K562 (cell line): Measurements from ENCODE around the gene RABL6. TPM values are rescaled to one million over a fixed set of nuclear protein-coding genes. Genes with fewer than 3 reads are reported as not detected.

Experiments used
- ATAC-seq: fragments of 200-7000 bp; cut with Tn5 transposase; 3 replicates; pipeline ENCODE4 v1.9.1; 2020; ENCODE audit warnings: moderate library complexity
- BruUV-seq: library from RNA; stranded (reverse); fragments of 400-500 nt; replicated peaks from 2 replicates; lab custom pipeline; 2021; lab: Mats Ljungman, UMichigan
- CTCF ChIA-PET: fragments of 300-600 bp; formaldehyde crosslinking; extraction: SDS; loops from one replicate; lab custom pipeline; 2021; ENCODE audit warnings: low intra/inter-chr PET ratio; lab: Yijun Ruan, JAX
- POLR2A ChIA-PET: fragments of 300-600, 350-650 bp; sonication (Branson Sonifier 250); formaldehyde crosslinking; extraction: SDS; loops from one replicate; lab custom pipeline; 2021; ENCODE audit warnings: antibody characterized with exemption, inconsistent platforms; lab: Yijun Ruan, JAX
- DNase-seq, 4 experiments: peaks; one replicate each; pipeline versions ENCODE4 v3.0.0 to v3.0.0-alpha.2; 2011 to 2018; ENCODE audit warnings: low spot score in 3 of 4, mixed read lengths in 3 of 4; ENCODE audit errors: extremely low read depth in 1 of 4
- FAIRE-seq: peaks from 2 replicates; lab custom pipeline; 2011; peaks lifted over from hg19 to GRCh38; lab: Jason Lieb, UNC
- H2AFZ ChIP-seq: 2 replicates; pipeline ENCODE4 v1.6.0; 2011; ENCODE audit warnings: low read depth, low read length, control low read depth, inconsistent platforms
- H3K27ac ChIP-seq: fragments of 200-600 bp; 3 replicates; pipeline ENCODE4 v1.8.0; 2011; ENCODE audit warnings: low read depth, mild to moderate bottlenecking, control low read depth, inconsistent platforms, low read length, moderate library complexity, mixed read lengths; ENCODE audit errors: extremely low read depth
- H3K27me3 ChIP-seq, 2 experiments: fragments of 300-600 bp in 1 of 2; 2 replicates in 1 of 2; 3 replicates in 1 of 2; pipeline versions ENCODE4 v1.6.0 to v1.8.0; 2011; ENCODE audit warnings: inconsistent platforms in 2 of 2, low read length in 2 of 2, mild to moderate bottlenecking in 1 of 2, mixed read lengths in 1 of 2, moderate library complexity in 1 of 2; ENCODE audit not compliant: control insufficient read depth in 2 of 2, insufficient read depth in 2 of 2
- H3K36me3 ChIP-seq: fragments of 300-600 bp; 3 replicates; pipeline ENCODE4 v1.8.0; 2011; ENCODE audit warnings: mild to moderate bottlenecking, low read length, inconsistent platforms; ENCODE audit not compliant: control insufficient read depth, insufficient read depth
- H3K4me1 ChIP-seq, 2 experiments: fragments of 200-600 bp in 1 of 2; replicated peaks in 1 of 2; 2 replicates in 1 of 2; 3 replicates in 1 of 2; pipeline versions ENCODE4 v1.5.1 to v1.8.0; 2011; ENCODE audit warnings: inconsistent platforms in 2 of 2, low read length in 2 of 2, mild to moderate bottlenecking in 1 of 2, mixed read lengths in 1 of 2, moderate library complexity in 1 of 2; ENCODE audit not compliant: control insufficient read depth in 2 of 2, insufficient read depth in 2 of 2
- H3K4me2 ChIP-seq: 2 replicates; pipeline ENCODE4 v1.6.1; 2011; ENCODE audit warnings: low read length, control low read depth, inconsistent platforms, mixed read lengths; ENCODE audit not compliant: insufficient read depth
- H3K4me3 ChIP-seq: fragments of 200-600 bp; sonication (generic), shearing (Covaris generic); 2 replicates; pipeline ENCODE4 v1.5.1; 2016; ENCODE audit warnings: control low read depth, inconsistent platforms
- H3K79me2 ChIP-seq: fragments of 200-600 bp; 3 replicates; pipeline ENCODE4 v1.8.0; 2011; ENCODE audit warnings: low read length, inconsistent platforms; ENCODE audit not compliant: control insufficient read depth, insufficient read depth
- H3K9ac ChIP-seq, 2 experiments: 2 replicates each; pipeline versions ENCODE4 v1.6.0 to v1.6.1; 2011; ENCODE audit warnings: low read depth in 2 of 2, low read length in 2 of 2, control low read depth in 1 of 2, inconsistent platforms in 1 of 2, mild to moderate bottlenecking in 1 of 2, mixed read lengths in 1 of 2; ENCODE audit not compliant: insufficient read depth in 1 of 2
- H3K9me1 ChIP-seq: one replicate; pipeline ENCODE4 v1.6.0; 2011; ENCODE audit warnings: inconsistent platforms, mild to moderate bottlenecking, low read length, moderate library complexity; ENCODE audit not compliant: control insufficient read depth, insufficient read depth
- H3K9me3 ChIP-seq: replicated peaks from 2 replicates; pipeline ENCODE4 v1.5.1; 2011; ENCODE audit warnings: low read depth, low read length, inconsistent platforms; ENCODE audit not compliant: control insufficient read depth, insufficient read depth
- H4K20me1 ChIP-seq: replicated peaks from 2 replicates; pipeline ENCODE4 v1.6.1; 2011; ENCODE audit warnings: low read length, inconsistent platforms, mixed read lengths; ENCODE audit not compliant: control insufficient read depth, insufficient read depth
- ESRRA ChIP-seq: fragments of 450-650 bp; IDR thresholded peaks from 2 replicates; pipeline ENCODE4 v1.6.1; 2014; ENCODE audit warnings: low read depth, mild to moderate bottlenecking, moderate library complexity, borderline replicate concordance
- GABPB1 ChIP-seq: sonication (generic); formaldehyde crosslinking; IDR thresholded peaks from 2 replicates; pipeline ENCODE4 v1.8.0; 2022; ENCODE audit warnings: mild to moderate bottlenecking, missing genetic modification reagents
- HIVEP1 ChIP-seq: fragments of 250-450 bp; sonication (Bioruptor Pico); IDR thresholded peaks from 2 replicates; pipeline ENCODE4 v1.4.0; 2020; ENCODE audit warnings: mild to moderate bottlenecking
- KLF13 ChIP-seq: fragments of 450-650 bp; IDR thresholded peaks from 2 replicates; pipeline ENCODE4 v1.6.1; 2016; ENCODE audit warnings: missing genetic modification characterization, low read depth, mild to moderate bottlenecking, missing compliant biosample characterization, moderate library complexity, borderline replicate concordance
- NONO ChIP-seq, 2 experiments: fragments of 200-400 bp in 1 of 2; fragments of 450-650 bp in 1 of 2; formaldehyde crosslinking in 1 of 2; IDR thresholded peaks; 2 replicates each; pipeline ENCODE4 v1.6.1; 2017; ENCODE audit warnings: low read depth in 2 of 2, mild to moderate bottlenecking in 2 of 2, moderate library complexity in 2 of 2, low read length in 1 of 2
- NR2F6 ChIP-seq: fragments of 450-650 bp; formaldehyde crosslinking; IDR thresholded peaks from 2 replicates; pipeline ENCODE4 v1.4.0; 2020; ENCODE audit warnings: mild to moderate bottlenecking
- POLR2B ChIP-seq: fragments of 450-650 bp; IDR thresholded peaks from 2 replicates; pipeline ENCODE4 v1.6.1; 2018; ENCODE audit warnings: low read depth; ENCODE audit not compliant: partially characterized antibody
- RBFOX2 ChIP-seq: fragments of 200-400 bp; formaldehyde crosslinking; IDR thresholded peaks from 2 replicates; pipeline ENCODE4 v1.6.1; 2017; ENCODE audit warnings: low read depth, mild to moderate bottlenecking, low read length, moderate library complexity
- RBM15 ChIP-seq: fragments of 200-400 bp; formaldehyde crosslinking; IDR thresholded peaks from 2 replicates; pipeline ENCODE4 v1.6.1; 2018; ENCODE audit warnings: mild to moderate bottlenecking, low read length, moderate library complexity; ENCODE audit not compliant: insufficient read depth
- RBM22 ChIP-seq: fragments of 200-400 bp; formaldehyde crosslinking; IDR thresholded peaks from 2 replicates; pipeline ENCODE4 v1.6.1; 2018; ENCODE audit warnings: low read length, low read depth; ENCODE audit not compliant: poor library complexity, severe bottlenecking
- SREBF2 ChIP-seq: sonication (generic); formaldehyde crosslinking; IDR thresholded peaks from 2 replicates; pipeline ENCODE4 v1.4.0; 2020; ENCODE audit warnings: mild to moderate bottlenecking, missing genetic modification reagents
- SUPT5H ChIP-seq: fragments of 450-650 bp; IDR thresholded peaks from 2 replicates; pipeline ENCODE4 v1.6.1; 2016
- WHSC1 ChIP-seq: IDR thresholded peaks from one replicate; pipeline ENCODE4 v1.6.1; 2012; ENCODE audit warnings: low read length, control low read depth, inconsistent platforms
- ZNF316 ChIP-seq: fragments of 450-650 bp; IDR thresholded peaks from 2 replicates; pipeline ENCODE4 v1.6.1; 2016
- ZNF408 ChIP-seq: fragments of 250-450 bp; sonication (Bioruptor Pico); IDR thresholded peaks from 2 replicates; pipeline ENCODE4 v1.4.0; 2020; ENCODE audit warnings: low read depth, mild to moderate bottlenecking, moderate library complexity
- ZNF444 ChIP-seq: fragments of 250-450 bp; sonication (Bioruptor Pico); IDR thresholded peaks from 2 replicates; pipeline ENCODE4 v1.4.0; 2020; ENCODE audit warnings: mild to moderate bottlenecking, moderate library complexity
- ZNF778 ChIP-seq: fragments of 450-650 bp; formaldehyde crosslinking; IDR thresholded peaks from 2 replicates; pipeline ENCODE4 v1.4.0; 2020; ENCODE audit warnings: mild to moderate bottlenecking, moderate library complexity
- WGBS: fragments of 100-300 bp; shearing (Covaris generic); methylation state at CpG from one replicate; pipeline ENCODE4 v1.1.6; 2016; ENCODE audit warnings: low coverage, mixed read lengths; ENCODE audit not compliant: insufficient coverage; ENCODE audit errors: missing lambda C conversion rate; 5-methylcytosine and 5-hydroxymethylcytosine counted together
- in situ Hi-C: fragments of 300-500 bp; cut with MboI; formaldehyde crosslinking; loops from 4 replicates; pipeline ENCODE4 v1.15.0; 2018; ENCODE audit warnings: inconsistent platforms, mixed read lengths
- intact Hi-C: fragments of 100-400 bp; cut with micrococcal nuclease; formaldehyde crosslinking; loops from 2 replicates; pipeline ENCODE4 v1.14.2; 2022
- polyA plus RNA-seq, 8 experiments: library from polyadenylated mRNA; depleted of rRNA in 4 of 8; stranded (reverse) in 5 of 8; unstranded in 3 of 8; fragments of >200 nt; fragmentation: Nextera tagmentation in 2 of 8; fragmentation: Illumina TruSeq in 1 of 8; extraction: Ambion mirVana in 2 of 8; extraction: Trizol in 1 of 8; gene quantifications; 2 replicates each; pipeline versions ENCODE4 v1.2.1 to v1.2.3, GENCODE V29; 2011 to 2014; ENCODE audit warnings: inconsistent platforms in 1 of 8, missing spikeins in 1 of 8
- total RNA-seq, 7 experiments: library from RNA; depleted of rRNA in 6 of 7; stranded (reverse); fragments of >200 nt in 6 of 7; fragmentation: Illumina TruSeq in 2 of 7; extraction: Trizol in 2 of 7; gene quantifications; 2 replicates each; pipeline versions ENCODE4 v1.2.1 to v1.2.3, GENCODE V29; 2011 to 2021; ENCODE audit warnings: low replicate concordance in 1 of 7
- TF ChIP-seq, protein P1 (sequence below): sonication (generic); formaldehyde crosslinking; IDR thresholded peaks from 2 replicates; pipeline ENCODE4 v1.8.0; 2023; ENCODE audit warnings: mild to moderate bottlenecking, missing genetic modification reagents
- TF ChIP-seq, protein P2 (sequence below): fragments of 250-450 bp; sonication (Bioruptor Pico); IDR thresholded peaks from 2 replicates; pipeline ENCODE4 v1.5.0; 2021
- TF ChIP-seq, protein P3 (sequence below): conservative IDR thresholded peaks from 2 replicates; pipeline ENCODE4 v1.6.1; 2011; ENCODE audit warnings: low read depth, mild to moderate bottlenecking, low read length; ENCODE audit not compliant: control insufficient read depth

RABL6 gene
- total and polyA plus RNA-seq, 9 of the 15 experiments (the other 6 are each of a cell fraction or from before 2014, with no cell fraction given), result 5.6 to 181 (median 84.5) TPM

DNA sequence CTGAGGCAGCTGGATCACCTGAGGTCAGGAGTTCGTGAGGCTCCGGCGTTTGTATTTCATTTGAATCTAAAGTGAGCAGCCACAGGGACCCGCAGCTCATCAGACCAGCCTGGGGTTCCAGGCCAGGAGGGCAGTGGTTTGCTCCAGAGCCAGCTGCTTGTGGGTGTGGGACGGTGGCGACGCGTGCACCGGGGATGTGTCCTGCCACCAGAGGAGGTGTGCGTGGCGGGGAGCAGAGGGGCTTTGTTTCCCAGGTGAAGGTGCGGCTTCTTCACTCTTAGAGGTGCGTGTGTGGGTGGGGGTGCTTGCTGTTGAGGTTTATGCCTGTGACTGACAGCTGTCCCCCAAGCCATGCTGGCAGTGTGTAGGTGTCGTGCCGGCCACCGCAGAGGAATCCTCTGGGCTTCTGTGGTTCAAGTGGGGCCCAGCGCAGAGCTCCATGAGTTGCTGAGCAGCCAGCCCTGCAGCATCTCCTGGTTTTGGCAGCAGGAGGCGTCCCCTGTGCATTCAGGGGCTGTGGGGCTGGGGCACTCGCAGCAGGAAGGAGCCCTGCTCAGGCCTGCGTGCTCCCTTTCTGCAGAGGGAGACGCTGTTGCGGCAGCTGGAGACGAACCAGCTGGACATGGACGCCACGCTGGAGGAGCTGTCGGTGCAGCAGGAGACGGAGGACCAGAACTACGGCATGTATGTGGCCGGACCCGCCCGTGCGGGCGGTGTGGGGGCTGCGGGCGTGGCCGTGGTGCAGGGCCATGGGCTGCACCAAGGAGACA is 27.6 kb downstream of the RABL6 start:
- Histone ChIP-seq H3K79me2 (no peaks in the 10 kb centered on the region), H3K9me1 (peaks cover 3% of the 10 kb centered on the region), H2AFZ (no peak overlapping the region), H3K4me3 (no peak overlapping the region), H3K4me1 (peaks cover 7 to 71% of the 10 kb centered on the region in 2 experiments; a peak in 4 of 5 replicates), H3K9me3 (no peaks in the 10 kb centered on the region), H3K27ac (no peak overlapping the region), H3K9ac (peak overlapping the region in 1 of 2 experiments; percentile 36; a peak in 1 of 4 replicates), H4K20me1 (peaks cover 2% of the 10 kb centered on the region; the same call in 1 of the 2 replicates), H3K27me3 (no peaks in the 10 kb centered on the region), H3K36me3 (peaks cover 87% of the 10 kb centered on the region; the same call in 2 of the 3 replicates), H3K4me2 (no peak overlapping the region)
- no peak for FAIRE-seq
- in situ Hi-C loops (no loop called here), intact Hi-C loops (no loop called here)
- ChIA-PET POLR2A (interaction anchor here (1.4 kb wide), 1 partner anchor 109 kb away, joined by 3 read pairs; no protein-coding TSS in a partner anchor), CTCF (no interaction called here)
- WGBS, result 91% methylated on average over 29 of the region's 36 CpGs
- ATAC-seq, result no peak
- BruUV-seq, result no TSS peak
- no peak for DNase-seq
- TF ChIP-seq NR2F6, result no peak
- no peak for TF ChIP-seq SREBF2
- TF ChIP-seq, protein P1, sequence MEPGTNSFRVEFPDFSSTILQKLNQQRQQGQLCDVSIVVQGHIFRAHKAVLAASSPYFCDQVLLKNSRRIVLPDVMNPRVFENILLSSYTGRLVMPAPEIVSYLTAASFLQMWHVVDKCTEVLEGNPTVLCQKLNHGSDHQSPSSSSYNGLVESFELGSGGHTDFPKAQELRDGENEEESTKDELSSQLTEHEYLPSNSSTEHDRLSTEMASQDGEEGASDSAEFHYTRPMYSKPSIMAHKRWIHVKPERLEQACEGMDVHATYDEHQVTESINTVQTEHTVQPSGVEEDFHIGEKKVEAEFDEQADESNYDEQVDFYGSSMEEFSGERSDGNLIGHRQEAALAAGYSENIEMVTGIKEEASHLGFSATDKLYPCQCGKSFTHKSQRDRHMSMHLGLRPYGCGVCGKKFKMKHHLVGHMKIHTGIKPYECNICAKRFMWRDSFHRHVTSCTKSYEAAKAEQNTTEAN (CRISPR knock-in tag), result no peak
- TF ChIP-seq RBM15, result no peak
- peak; percentile 15 for TF ChIP-seq POLR2B
- no peak for TF ChIP-seq ZNF408 (CRISPR knock-in tag)
- no peak for TF ChIP-seq ZNF316
- no peak for TF ChIP-seq GABPB1 (CRISPR knock-in tag)
- peak; percentile 23; the same call in 1 of the 2 replicates for TF ChIP-seq RBFOX2
- no peak for TF ChIP-seq NONO (IDR thresholded peaks at IDR 0.05; ENCODE audit: low read depth in 2 of 2, low read length in 1 of 2)
- no peak for TF ChIP-seq WHSC1
- 0 out of 2 replicates have a peak, but pooled peaks have one; percentile 49 for TF ChIP-seq SUPT5H
- TF ChIP-seq RBM22, result peak; percentile 87
- no peak for TF ChIP-seq KLF13 (tag)
- TF ChIP-seq, protein P2, sequence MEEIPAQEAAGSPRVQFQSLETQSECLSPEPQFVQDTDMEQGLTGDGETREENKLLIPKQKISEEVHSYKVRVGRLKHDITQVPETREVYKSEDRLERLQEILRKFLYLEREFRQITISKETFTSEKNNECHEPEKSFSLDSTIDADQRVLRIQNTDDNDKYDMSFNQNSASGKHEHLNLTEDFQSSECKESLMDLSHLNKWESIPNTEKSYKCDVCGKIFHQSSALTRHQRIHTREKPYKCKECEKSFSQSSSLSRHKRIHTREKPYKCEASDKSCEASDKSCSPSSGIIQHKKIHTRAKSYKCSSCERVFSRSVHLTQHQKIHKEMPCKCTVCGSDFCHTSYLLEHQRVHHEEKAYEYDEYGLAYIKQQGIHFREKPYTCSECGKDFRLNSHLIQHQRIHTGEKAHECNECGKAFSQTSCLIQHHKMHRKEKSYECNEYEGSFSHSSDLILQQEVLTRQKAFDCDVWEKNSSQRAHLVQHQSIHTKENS (CRISPR knock-in tag), result no peak
- no peak for TF ChIP-seq ZNF778 (CRISPR knock-in tag)
- TF ChIP-seq HIVEP1, result no peak
- TF ChIP-seq, protein P3, sequence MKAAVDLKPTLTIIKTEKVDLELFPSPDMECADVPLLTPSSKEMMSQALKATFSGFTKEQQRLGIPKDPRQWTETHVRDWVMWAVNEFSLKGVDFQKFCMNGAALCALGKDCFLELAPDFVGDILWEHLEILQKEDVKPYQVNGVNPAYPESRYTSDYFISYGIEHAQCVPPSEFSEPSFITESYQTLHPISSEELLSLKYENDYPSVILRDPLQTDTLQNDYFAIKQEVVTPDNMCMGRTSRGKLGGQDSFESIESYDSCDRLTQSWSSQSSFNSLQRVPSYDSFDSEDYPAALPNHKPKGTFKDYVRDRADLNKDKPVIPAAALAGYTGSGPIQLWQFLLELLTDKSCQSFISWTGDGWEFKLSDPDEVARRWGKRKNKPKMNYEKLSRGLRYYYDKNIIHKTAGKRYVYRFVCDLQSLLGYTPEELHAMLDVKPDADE, result no peak
- no peak for TF ChIP-seq ZNF444 (CRISPR knock-in tag)
- TF ChIP-seq ESRRA, result no peak
